ENCODE measurements around the gene PLEKHA7.

PLEKHA7 gene

DNA sequence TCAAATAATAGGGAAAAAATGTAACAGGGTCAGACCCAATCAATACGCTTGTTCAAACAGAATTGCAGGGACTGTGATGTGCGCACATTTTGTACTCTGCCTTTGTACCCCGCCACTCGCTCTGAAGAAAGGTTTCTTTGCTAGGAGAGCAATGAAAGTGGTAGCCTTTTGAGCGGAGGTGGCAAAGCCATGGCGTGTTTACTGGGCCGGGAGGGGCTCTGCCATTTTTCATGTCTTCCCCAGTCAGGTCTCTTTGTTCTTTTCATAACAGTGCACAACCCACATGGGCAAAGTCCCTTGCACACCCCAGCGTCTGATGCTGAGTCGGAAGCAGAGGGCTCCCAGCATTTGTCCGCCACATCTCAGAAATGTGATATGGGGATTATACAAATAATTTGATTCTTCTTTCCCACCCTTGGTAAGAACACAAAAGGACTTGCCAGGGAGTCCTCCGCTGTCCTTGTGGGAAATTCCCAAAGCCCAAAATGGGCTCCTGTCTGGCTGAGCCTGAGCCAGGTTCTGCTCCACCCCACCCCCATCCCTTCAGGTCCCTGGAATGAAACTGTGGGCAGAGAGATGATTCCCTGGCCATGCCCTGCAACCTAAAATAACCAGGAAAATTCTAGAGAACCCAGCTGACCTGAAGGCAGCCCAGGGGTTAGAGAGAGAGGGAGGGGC, 239.1 kb downstream of the PLEKHA7 start:
- no peak for DNase-seq (ENCODE audit: low spot score)

DNA sequence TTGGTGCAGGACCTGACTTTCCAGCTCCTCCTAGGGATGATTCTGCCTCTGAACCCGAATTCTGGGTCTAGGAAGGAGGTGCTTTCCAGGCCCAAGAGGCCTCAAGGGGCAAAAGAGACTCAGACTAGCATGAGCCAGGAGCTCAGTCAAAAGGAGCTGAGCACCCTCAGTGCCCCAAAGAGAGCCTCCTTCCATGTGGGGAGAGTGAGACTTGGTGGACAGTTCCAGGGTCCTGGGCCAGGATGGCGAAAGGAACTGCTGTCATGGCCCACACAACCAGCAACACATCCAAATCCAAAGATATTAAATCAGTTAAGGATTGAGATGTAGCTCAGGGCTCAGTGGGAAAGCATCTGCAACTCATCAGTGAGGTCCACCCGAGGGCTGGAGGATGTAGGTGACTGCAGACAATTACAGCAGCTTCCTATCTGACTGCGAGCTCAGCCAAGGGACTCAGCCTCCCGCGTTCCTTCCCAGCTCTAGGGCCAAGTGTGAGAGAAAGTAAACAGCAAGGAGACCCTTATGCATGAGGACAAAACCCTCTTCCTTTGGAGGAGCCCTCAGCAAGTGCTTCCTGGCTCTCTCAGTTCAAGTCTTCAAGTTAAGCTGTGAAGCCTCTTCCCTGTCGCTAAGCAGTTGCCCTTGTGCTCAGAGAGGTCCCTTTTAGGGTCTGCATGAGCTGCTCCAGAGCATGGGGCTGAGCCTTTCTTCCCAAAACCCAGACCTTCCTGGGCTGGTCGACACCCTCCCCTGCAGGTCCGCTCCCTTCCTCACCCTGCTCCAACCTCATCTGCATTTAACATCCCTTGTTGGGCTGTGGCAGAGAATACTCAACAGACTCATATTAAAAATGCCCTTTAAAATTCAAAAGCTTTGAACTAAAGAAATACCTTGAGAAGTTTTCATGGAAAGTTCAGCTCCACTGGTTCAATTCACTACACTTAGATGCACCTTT, 240.0 kb downstream of the PLEKHA7 start:
- no peak for DNase-seq (ENCODE audit: low spot score)

DNA sequence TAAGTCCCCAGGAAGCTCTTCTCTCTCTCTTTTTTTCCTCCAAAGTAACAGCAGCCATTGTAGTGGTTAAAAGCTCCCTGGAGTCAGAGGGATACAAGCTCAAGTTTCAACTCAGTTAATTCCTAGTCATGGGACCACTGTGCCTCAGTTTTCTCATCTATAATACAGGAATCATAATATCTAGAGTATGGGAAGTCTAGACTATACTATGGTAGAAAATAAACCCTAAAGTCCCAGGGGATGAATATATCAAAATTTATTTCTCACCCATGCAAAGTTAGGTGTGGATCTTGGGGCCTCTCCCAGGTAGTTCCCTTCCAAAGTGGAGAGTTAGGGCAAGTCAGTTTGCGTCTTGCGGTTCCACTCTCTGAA, 242.1 kb downstream of the PLEKHA7 start:
- DNase-seq (ENCODE audit: low spot score), result no peak

DNA sequence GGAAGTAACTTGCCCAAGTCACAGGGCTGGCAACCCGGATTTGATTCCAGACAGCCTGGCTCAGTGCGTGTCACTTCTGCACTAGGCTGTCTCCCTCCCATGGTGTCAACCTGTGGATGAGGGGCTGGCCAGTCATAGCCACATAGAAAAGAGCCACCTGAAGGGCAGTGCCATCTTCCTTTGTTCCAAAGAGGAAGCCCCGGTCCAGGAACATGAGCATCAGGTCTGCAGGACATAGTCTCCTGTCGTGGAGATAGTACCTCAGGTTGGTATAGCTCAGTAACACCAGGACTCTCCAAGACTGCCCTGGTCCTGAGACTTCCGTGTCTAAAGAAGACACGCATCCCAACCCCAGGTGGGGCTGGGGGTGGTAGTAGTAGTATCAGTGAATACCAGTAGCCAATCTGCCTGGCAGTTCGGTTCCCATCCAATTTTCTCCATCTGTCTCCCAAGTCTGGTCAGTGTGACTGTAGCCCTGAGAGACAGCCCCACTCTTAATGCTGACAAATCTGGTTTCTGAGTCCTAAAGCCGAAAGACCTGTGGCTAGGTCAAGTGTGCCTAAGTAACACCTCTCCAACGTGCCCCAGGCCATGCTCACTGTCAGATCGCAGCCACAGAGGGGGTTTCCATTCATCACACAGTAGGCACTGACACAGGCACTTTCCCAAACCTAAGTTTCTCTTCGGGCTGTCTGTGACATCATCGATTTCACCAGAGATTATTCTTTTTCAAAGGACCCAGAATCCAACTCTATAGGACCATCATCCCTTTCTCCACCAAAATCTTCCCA, 242.7 kb downstream of the PLEKHA7 start:
- DNase-seq (ENCODE audit: low spot score), result no peak

DNA sequence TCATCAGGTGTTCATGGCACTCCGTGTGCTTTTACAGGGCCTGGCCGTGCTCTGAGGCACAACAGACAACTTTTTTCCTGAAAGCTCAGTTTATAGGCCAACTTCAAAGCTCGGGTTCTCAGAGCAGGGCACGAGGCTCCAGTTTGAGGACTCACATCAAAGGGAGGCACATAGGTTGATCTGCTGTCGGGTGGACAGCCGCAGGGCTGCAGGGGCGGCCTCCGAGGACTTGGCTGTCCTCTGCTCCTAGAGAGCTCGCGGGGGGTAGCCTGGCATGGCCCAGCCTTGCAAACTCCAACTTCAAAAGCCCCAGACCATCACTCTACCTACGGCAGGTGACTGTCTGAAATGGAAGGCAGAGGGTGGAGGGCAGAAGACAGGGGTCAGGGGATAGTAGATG, 244.2 kb downstream of the PLEKHA7 start:
- no peak for DNase-seq (ENCODE audit: low spot score)

DNA sequence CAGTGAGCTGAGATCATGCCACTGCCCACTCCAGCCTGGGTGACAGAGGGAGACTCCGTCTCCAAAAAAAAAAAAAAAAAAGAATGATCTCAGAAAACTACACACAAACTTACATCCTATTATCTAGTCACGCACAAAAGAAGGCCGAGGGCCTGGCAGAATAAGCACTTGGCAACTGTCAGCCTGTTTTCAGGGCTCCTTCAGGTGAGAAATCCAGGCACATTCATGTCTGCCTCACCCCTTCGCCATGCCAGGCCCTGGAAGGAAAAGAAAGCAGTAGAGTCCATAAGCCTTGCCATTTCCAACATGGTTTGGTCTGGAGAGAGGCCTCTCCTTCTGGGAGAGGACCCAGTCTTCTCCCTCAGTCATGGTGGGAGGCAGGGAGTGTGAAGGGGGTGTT, 244.8 kb downstream of the PLEKHA7 start:
- no peak for DNase-seq (ENCODE audit: low spot score)

DNA sequence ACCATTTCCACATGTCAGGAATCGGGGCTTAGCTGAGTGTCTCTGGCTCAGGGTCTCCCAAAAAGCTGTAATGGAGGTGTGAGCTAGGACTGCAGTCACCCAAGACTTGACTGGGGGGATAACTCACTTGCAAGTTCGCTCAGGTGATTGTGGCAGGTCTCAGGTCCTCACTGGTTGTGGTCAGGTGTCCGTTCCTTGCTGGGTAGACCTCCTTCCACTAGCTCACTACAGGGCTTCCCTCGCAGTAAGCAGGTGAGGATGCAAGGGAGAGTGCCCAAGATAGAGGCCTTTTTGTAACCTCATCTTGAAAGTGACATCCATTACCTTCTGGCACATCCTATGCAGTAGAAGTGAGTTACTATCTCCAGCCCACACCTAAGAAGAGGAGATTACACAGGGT, 246.3 kb downstream of the PLEKHA7 start:
- DNase-seq (ENCODE audit: low spot score), result no peak

DNA sequence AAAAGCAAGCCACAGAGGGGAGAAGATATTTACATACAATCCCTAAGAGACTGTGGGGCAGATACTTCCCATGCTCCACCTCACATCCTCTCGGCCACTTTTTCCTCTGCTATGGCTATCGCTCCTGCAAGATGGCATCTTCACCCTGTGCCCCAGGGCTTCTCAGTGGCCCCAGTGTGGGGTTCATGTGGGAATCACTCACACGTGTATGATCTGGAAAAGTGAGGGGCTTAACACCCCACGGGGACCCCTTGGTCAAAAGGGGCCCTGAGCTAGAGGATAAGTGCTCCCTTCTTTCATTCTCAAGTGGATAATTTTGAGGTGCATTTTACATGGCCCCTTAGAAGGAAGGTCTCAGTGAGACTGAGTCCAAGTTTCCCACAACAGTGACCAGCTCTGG, 247.1 kb downstream of the PLEKHA7 start:
- DNase-seq (ENCODE audit: low spot score), result no peak

DNA sequence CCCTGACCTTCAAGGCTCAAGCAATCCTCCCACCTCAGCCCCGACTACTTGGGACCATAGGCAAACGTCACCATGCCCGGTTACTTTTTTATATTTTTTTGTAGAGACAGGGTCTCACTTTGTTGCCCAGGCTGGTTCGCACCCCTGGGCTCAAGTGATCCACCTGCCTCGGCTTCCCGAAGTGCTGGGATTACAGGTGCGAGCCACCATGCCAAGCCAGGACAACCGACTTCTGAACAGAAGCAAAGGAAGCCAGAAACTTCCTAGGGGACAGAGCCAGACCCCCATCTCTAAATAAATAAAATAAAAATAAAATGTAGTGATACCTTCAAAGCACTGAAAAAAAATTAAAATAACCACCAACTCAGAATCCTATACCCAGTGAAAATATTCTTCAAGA, 249.3 kb downstream of the PLEKHA7 start:
- no peak for DNase-seq (ENCODE audit: low spot score)

DNA sequence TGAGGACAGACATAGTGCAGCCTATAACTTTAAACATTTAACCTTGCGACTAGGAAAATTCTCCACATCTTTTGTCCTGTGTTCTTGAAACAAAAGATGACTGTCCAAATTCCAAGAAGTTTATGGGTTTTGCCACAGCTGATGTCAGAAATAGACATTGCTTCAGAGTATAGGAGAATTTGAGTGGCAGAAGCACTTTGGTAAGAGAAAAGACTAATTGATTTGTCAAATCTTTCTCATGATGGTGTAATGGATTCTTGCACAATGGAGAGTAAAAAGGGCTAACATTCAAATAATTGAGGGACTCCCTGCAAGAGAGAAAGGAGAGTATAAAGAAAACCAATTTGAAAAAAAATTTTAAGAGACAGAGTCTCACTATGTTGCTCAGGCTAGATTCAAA, 250.5 kb downstream of the PLEKHA7 start:
- DNase-seq (ENCODE audit: low spot score), result no peak

DNA sequence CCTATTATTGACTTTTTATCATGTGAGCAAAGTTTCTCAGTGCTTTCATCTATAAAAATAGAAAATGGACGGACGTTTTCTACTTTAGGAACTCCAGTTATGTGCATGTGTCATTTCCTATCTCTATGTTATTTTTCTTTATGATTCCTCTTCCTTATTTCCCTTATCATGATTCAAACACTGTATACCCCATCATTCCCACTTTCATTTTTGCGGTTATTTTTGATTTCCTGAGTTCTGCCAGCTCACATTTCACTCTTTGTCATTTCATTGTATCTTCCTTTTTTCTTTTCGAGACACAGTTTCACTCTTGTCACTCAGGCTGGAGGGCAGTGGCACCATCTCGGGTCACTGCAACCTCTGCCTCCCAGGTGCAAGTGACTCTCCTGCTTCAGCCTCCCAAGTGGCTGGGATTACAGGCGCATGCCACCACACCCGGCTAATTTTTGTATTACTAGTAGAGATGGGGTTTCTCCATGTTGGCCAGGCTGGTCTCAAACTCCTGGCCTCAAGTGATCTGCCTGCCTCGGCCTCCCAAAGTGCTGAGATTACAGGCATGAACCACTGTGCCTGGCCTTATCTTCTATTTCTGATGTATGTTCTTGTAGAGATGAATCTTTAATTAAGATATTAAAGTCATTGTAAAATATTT, 254.2 kb downstream of the PLEKHA7 start:
- no peak for DNase-seq (ENCODE audit: low spot score)

DNA sequence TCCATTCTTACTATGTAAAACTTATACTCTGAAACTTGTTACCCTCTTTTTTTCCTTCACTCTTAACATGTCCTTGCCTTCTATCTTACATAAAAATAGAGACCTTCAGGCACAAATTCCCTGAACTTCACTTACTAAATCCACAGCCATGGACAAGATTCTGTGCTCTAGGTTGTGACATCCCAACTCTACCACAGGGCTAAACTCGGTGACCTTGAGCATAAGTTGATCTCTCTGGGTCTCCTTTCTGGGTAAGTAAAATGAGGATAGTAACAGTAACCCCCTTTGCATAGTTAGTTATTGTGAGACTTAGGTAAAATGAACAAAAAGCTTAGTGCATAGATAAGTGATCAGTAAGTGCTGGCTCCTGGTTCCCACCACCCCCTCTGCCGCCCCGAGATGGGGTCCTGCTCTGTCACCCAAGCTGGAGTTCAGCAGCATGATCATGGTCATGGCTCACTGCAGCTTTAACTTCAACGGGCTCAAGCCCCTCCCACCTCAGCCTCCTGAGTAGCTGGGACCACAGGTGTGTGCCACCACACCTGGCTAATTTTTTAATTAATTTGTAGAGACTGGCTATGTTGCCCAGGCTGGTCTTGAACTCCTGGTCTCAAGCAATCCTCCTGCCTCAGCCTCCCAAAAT, 255.7 kb downstream of the PLEKHA7 start:
- DNase-seq (ENCODE audit: low spot score), result no peak

DNA sequence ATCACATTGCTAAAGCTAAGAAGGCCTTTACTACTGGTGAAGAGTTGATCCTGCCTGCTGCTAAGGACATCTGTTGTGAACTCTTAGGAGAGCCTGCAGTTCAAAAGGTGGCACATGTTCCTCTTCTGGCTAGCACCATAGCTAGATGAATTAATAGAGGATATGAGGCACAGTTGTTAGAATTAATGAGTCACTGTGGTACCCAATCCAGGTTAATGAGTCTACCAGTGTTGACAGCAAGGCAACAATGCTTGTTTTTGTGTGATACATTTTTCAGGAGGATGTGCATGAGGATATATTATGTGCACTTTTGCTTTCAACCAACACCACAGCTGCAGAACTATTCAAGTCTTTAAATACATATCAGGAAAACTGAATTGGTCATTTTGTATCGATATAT, 263.8 kb downstream of the PLEKHA7 start:
- DNase-seq (ENCODE audit: low spot score), result no peak

DNA sequence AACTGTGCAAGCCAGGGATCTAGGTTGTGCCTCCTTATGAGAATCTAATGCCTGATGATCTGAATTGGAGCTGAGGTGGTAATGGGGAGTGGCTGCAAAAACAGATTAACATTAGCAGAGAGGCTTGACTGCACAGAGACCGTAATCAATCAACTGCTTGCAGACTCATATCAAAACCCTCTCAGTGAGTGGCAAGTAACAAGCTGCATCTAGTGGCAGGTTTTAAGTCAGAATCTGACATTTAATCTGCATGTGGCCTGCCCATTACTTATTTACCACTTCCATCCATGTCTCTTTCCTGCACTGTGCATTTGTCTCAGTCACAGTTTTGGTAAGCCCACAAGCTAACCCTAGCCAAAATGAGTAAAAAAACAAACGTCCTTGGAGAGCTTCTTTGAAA, 264.5 kb downstream of the PLEKHA7 start:
- no peak for DNase-seq (ENCODE audit: low spot score)

DNA sequence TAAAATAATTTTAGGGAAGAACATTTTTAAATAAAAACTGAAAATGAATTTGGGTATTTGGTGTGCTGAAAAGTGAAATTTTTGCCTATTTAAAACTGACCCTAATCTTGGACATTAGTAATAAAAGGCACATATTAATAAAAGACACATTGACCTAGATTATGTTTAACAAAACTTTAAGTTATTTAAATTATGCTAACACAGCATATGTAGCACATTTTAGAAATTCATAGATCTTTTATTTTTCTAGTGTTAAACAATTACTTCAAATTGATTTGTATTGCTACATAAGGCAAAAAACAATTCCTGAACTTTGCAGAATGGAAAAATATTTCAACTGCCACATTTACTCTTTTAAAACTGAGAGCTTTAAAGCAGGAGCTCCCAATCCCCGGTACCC, 265.1 kb downstream of the PLEKHA7 start:
- DNase-seq (ENCODE audit: low spot score), result no peak

DNA sequence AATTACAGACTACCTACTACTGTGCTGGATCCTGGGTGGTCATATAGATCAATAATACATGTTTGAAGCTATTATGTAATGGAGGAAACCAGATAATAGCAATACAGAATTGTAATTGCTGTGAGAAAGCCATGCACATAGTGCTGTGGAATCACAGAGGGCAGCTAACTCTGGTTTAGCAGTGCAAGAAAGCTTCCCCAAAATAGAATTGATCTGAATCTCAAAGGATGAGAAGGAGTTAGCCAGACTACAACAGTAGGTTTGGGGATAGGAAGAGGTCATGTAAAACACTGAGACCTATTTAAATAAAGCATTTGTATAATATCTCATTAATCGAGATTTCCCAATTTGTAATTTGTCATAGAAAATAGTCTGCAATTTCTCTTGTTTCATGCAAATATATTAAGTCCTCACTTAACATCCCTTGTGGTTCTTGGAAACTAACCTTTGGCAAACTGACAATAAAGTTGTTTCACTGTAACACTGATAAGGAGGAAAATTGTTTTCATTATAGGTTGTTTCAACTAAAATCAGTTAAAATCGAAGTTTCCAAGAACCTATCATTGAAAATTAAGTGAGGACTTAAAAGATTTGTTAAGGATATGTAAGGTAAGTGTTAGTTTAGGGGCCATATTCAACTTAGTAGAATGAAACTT, 268.1 kb downstream of the PLEKHA7 start:
- DNase-seq (ENCODE audit: low spot score), result no peak

DNA sequence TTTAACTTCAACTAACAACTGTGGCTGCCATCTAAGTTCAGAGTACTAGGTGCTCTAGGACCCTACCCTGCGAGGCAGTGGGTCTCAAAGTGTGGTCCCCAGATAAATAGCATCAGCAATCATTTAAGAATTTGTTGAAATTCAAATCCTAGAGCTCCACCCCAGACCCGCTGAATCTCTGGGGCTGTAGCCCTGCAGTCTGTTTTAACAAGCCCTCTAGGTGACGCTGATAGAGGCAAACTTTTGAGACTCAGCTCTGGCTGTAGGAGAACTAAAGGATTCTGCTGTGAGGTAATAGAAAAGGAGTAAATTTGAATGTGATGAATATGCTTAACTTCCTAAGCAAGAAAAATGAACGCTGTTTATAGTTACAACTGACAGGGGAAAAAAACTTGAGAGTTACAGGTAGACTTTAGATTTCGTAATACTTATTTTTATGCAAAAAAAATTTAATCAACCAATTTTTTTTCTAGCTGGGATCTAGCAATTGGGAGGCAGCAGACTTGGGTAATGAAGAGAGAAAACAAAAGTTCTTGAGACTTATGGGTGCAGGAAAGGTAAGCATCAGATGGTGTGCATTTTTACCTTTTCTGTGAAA, 270.0 kb downstream of the PLEKHA7 start:
- DNase-seq (ENCODE audit: low spot score), result no peak

DNA sequence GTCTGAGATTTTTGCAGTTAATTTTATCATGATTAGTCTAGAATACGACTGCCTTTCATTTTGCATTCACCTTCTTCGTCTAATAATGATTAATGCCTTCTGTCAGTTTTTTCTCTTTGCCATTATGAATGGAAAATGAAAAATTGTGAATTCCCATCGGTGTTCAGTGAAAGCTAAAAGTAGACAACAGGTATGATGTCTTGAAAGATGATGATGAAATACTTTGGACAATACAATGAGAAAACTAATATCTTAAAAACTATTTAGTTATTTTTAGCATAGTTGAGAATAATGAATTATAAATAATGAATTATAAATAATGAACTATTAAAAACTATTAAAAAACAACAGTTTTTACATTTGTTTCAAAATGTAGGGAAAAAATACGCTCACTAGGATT, 270.7 kb downstream of the PLEKHA7 start:
- no peak for DNase-seq (ENCODE audit: low spot score)

DNA sequence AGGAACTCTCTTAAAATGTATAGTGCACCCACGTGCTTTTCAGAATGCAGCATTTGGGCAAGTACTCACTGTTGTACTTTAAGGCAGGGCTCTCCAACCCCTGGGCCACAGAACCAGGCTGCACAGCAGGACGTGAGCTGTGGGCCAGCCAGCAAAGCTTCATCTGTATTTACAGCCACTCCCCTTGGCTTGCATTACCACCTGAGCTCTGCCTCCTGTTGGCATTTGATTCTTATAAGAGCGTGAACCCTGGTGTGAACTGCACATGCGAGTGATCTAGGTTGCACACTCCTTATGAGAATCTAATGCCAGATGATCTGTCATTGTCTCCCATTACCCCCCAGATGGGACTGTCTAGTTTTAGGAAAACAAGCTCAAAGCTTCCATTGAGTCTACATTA, 272.7 kb downstream of the PLEKHA7 start:
- no peak for DNase-seq (ENCODE audit: low spot score)

DNA sequence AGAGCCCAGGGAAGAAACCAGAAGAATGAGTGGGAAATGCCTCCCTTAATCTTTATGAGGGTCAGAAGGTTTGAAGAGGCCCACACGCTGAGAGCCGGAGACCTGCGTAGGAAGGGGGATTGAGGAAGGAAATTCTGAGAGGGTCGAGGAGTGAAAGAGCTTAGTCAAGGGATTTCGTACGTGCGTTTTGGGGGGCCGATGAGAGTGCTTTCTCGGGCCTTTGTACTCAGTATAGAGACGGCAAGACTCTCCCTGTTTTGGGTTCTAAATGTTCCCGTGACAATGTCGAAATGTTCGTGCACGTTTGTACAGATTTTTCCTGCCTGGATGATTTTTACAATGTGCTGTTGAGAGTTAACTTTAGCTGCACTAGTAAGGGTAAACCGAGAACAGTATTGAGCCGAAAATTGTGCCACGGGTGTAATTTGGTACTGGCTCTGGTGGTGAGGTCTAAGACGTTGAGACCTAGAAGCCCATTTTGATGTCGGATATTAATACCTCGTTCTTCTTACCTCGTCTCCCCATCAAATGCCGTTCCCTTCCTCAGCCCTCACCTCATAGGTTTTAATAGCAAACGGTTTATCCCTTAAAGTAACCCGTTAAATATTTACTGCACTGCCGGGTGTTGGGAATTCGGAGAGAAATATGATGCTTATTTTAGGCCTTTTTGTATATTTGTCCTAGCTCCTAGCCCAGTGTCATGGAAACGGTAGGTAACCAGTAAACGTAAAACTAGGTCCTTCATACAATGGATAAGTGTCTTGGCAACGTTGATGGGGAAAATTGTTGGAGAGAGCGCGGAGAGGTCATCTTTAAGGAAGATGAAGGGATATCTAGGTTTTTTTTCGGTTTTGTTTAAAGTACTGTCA, 275.0 kb downstream of the PLEKHA7 start:
- no peak for DNase-seq (ENCODE audit: low spot score)

All from HuH-7.5 (cell line).